Neutrophil (primary cell): ENCODE data around the gene MCTP1.

Experiments
- H3K27ac ChIP-seq: fragments of 200-600 bp; sonication (generic); 2 replicates; pipeline ENCODE4 v1.5.1; 2016; ENCODE audit warnings: mild to moderate bottlenecking, moderate library complexity
- H3K27me3 ChIP-seq: fragments of 200-600 bp; sonication (generic); 2 replicates; pipeline ENCODE4 v1.6.0; 2016; ENCODE audit warnings: mild to moderate bottlenecking
- H3K36me3 ChIP-seq: fragments of 200-600 bp; sonication (generic); 2 replicates; pipeline ENCODE4 v1.5.1; 2017
- H3K4me1 ChIP-seq, 2 experiments: fragments of 200-600 bp in 1 of 2; sonication (generic) in 1 of 2; 1 replicate in 1 of 2; 2 replicates in 1 of 2; pipeline versions ENCODE4 v1.5.1 to v1.6.1; 2013 to 2016; ENCODE audit warnings: low read depth in 1 of 2, low read length in 1 of 2, mild to moderate bottlenecking in 1 of 2, moderate library complexity in 1 of 2; ENCODE audit not compliant: control insufficient read depth in 1 of 2, insufficient read depth in 1 of 2
- H3K4me3 ChIP-seq, 2 experiments: fragments of 200-600 bp in 1 of 2; sonication (generic) in 1 of 2; 1 replicate in 1 of 2; 2 replicates in 1 of 2; pipeline ENCODE4 v1.5.1; 2013 to 2016; ENCODE audit warnings: low read depth in 1 of 2, low read length in 1 of 2, mild to moderate bottlenecking in 1 of 2, moderate library complexity in 1 of 2
- H3K9me3 ChIP-seq: fragments of 200-600 bp; sonication (generic); 2 replicates; pipeline ENCODE4 v1.5.1; 2016
- CTCF ChIP-seq: fragments of 200-600 bp; sonication (generic); IDR thresholded peaks from 2 replicates; pipeline ENCODE4 v1.5.1; 2016; ENCODE audit warnings: antibody characterized with exemption

Gene MCTP1

GRCh38 chr5:95057615-95058014 lies 227.3 kb downstream of the MCTP1 start:
- Histone ChIP-seq H3K27ac (no peak overlapping the region), H3K36me3 (no peaks in the 10 kb centered on the region), H3K4me1 (peaks cover 10 to 16% of the 10 kb centered on the region in 2 experiments), H3K4me3 (no peak overlapping the region), H3K27me3 (no peaks in the 10 kb centered on the region), H3K9me3 (no peaks in the 10 kb centered on the region)
- TF ChIP-seq CTCF, result no peak

- peaks cover 22 to 29% of the 10 kb centered on the region in 2 experiments for H3K4me1 ChIP-seq
- no peaks in the 10 kb centered on the region for H3K9me3 ChIP-seq
- H3K36me3 ChIP-seq, result no peaks in the 10 kb centered on the region
- no peak for TF ChIP-seq CTCF
- no peaks in the 10 kb centered on the region for H3K27me3 ChIP-seq
- H3K27ac ChIP-seq, result no peak overlapping the region
- H3K4me3 ChIP-seq, result no peak overlapping the region
Measured at GRCh38 chr5:95053253-95053652, 231.6 kb downstream of the MCTP1 start.

GRCh38 chr5:95050708-95051107 lies 234.2 kb downstream of the MCTP1 start:
- H3K27me3 ChIP-seq, result no peaks in the 10 kb centered on the region

GRCh38 chr5:95048628-95049027 lies 236.3 kb downstream of the MCTP1 start:
- TF ChIP-seq CTCF, result no peak
- Histone ChIP-seq H3K36me3 (no peaks in the 10 kb centered on the region), H3K4me1 (peaks cover 49 to 74% of the 10 kb centered on the region in 2 experiments), H3K9me3 (no peaks in the 10 kb centered on the region), H3K27ac (peak overlapping the region; percentile 83), H3K27me3 (no peaks in the 10 kb centered on the region), H3K4me3 (peak overlapping the region; percentile 18 to 40)

More at GRCh38 chr5:95050708-95051107, 234.2 kb downstream of the MCTP1 start:
- peak overlapping the region; percentile 47 for H3K27ac ChIP-seq
- H3K9me3 ChIP-seq, result no peaks in the 10 kb centered on the region
- no peaks in the 10 kb centered on the region for H3K36me3 ChIP-seq
- no peak overlapping the region for H3K4me3 ChIP-seq
- H3K4me1 ChIP-seq, result peaks cover 32 to 53% of the 10 kb centered on the region in 2 experiments
- TF ChIP-seq CTCF, result no peak

GRCh38 chr5:95045181-95045965 lies 239.5 kb downstream of the MCTP1 start:
- no peaks in the 10 kb centered on the region for H3K27me3 ChIP-seq
- H3K4me1 ChIP-seq, result peaks cover 51 to 77% of the 10 kb centered on the region in 2 experiments
- H3K36me3 ChIP-seq, result no peaks in the 10 kb centered on the region
- peak overlapping the region; percentile 62 for H3K27ac ChIP-seq
- H3K9me3 ChIP-seq, result no peaks in the 10 kb centered on the region
- TF ChIP-seq CTCF, result no peak
- no peak overlapping the region for H3K4me3 ChIP-seq
